Peyer's patch (tissue), 4 donors: ENCODE measurements around the gene BMPER. TPM values are rescaled to one million over a fixed set of nuclear protein-coding genes. Genes with fewer than 3 reads are reported as not detected.
A peak's percentile ranks its signal among the peaks of the same experiment; 100 is the strongest.

Experiments used
- DNase-seq, 3 donors: peaks; one replicate each; pipeline ENCODE4 v3.0.0-alpha.2; 2017 to 2019
- H3K27ac ChIP-seq, 4 donors: fragments of 200-600 bp; sonication (generic); one replicate each; pipeline ENCODE4 v1.5.1; 2016 to 2019
- H3K27me3 ChIP-seq, 2 donors: fragments of 200-600 bp; sonication (generic); one replicate each; pipeline ENCODE4 v1.5.1; 2019
- H3K36me3 ChIP-seq, 3 donors: fragments of 200-600 bp; sonication (generic); one replicate each; pipeline ENCODE4 v1.5.1; 2016 to 2019
- H3K4me1 ChIP-seq, 4 donors: fragments of 200-600 bp; sonication (generic); one replicate each; pipeline ENCODE4 v1.5.1; 2016 to 2019
- H3K4me3 ChIP-seq, 4 donors: fragments of 200-600 bp; sonication (generic); 1 replicate in 3 of 4; 2 replicates in 1 of 4; pipeline ENCODE4 v1.5.1; 2016 to 2019; ENCODE audit warnings: mild to moderate bottlenecking in 1 of 4
- H3K9me3 ChIP-seq, 4 donors: fragments of 200-600 bp; sonication (generic); one replicate each; pipeline ENCODE4 v1.5.1; 2016 to 2019; ENCODE audit warnings: mild to moderate bottlenecking in 1 of 4
- CTCF ChIP-seq, 6 experiments: fragments of 450-650 bp in 4 of 6; fragments of 200-600 bp in 2 of 6; sonication (generic) in 1 of 6; IDR thresholded peaks; one replicate each; pipeline ENCODE4 v1.5.1; 2017 to 2019; ENCODE audit warnings: antibody characterized with exemption in 6 of 6, mild to moderate bottlenecking in 3 of 6, moderate library complexity in 1 of 6
- POLR2A ChIP-seq, 2 donors: fragments of 450-650 bp; IDR thresholded peaks; one replicate each; pipeline ENCODE4 v1.5.1; 2017; ENCODE audit warnings: antibody characterized with exemption in 2 of 2, mild to moderate bottlenecking in 2 of 2, moderate library complexity in 2 of 2
- total RNA-seq, 4 donors: library from RNA; depleted of rRNA; stranded (reverse); fragments of >200 nt; gene quantifications; one replicate each; pipeline ENCODE4 v1.1.0, GENCODE V29; 2016

The BMPER gene
- total RNA-seq, 4 donors from 2014 or later: 4.0 to 50.3 (median 17.6) TPM

- Histone ChIP-seq H3K27me3 (no peaks in the 10 kb centered on the region), H3K4me1 (no peaks in the 10 kb centered on the region), H3K9me3 (no peaks in the 10 kb centered on the region), H3K27ac (no peak overlapping the region), H3K36me3 (no peaks in the 10 kb centered on the region), H3K4me3 (no peak overlapping the region)
- TF ChIP-seq CTCF (IDR thresholded peaks at IDR 0.05) (peak in 2 of 6 experiments; percentile 14 to 20), POLR2A (IDR thresholded peaks at IDR 0.05) (no peak)
- DNase-seq: no peak
Observed at GRCh38 chr7:33982425-33982786, 77.1 kb downstream of the BMPER start.

GRCh38 chr7:33986451-33986850 lies 81.1 kb downstream of the BMPER start:
- no peak for DNase-seq
- Histone ChIP-seq H3K27ac (no peak overlapping the region), H3K9me3 (no peaks in the 10 kb centered on the region), H3K27me3 (no peaks in the 10 kb centered on the region), H3K4me1 (no peaks in the 10 kb centered on the region), H3K4me3 (no peak overlapping the region), H3K36me3 (no peaks in the 10 kb centered on the region)
- TF ChIP-seq CTCF (IDR thresholded peaks at IDR 0.05) (no peak), POLR2A (IDR thresholded peaks at IDR 0.05) (no peak)

- Histone ChIP-seq H3K4me3 (no peak overlapping the region), H3K9me3 (no peaks in the 10 kb centered on the region), H3K4me1 (no peaks in the 10 kb centered on the region), H3K27me3 (no peaks in the 10 kb centered on the region), H3K27ac (no peak overlapping the region), H3K36me3 (no peaks in the 10 kb centered on the region)
- TF ChIP-seq CTCF (IDR thresholded peaks at IDR 0.05): no peak
- TF ChIP-seq POLR2A (IDR thresholded peaks at IDR 0.05): no peak
- no peak for DNase-seq
Observed at GRCh38 chr7:33986951-33987947, 81.9 kb downstream of the BMPER start.

GRCh38 chr7:33996899-33997298 lies 91.6 kb downstream of the BMPER start:
- no peak for DNase-seq
- H3K4me3 ChIP-seq: no peak overlapping the region
- no peak overlapping the region for H3K27ac ChIP-seq
- no peaks in the 10 kb centered on the region for H3K9me3 ChIP-seq
- no peaks in the 10 kb centered on the region for H3K27me3 ChIP-seq
- no peaks in the 10 kb centered on the region for H3K36me3 ChIP-seq
- TF ChIP-seq CTCF (IDR thresholded peaks at IDR 0.05) (no peak), POLR2A (IDR thresholded peaks at IDR 0.05) (no peak)
- no peaks in the 10 kb centered on the region for H3K4me1 ChIP-seq

- H3K36me3 ChIP-seq: no peaks in the 10 kb centered on the region
Observed at GRCh38 chr7:33998476-33998875, 93.1 kb downstream of the BMPER start.

More at GRCh38 chr7:33998476-33998875, 93.1 kb downstream of the BMPER start:
- Histone ChIP-seq H3K4me3 (no peak overlapping the region), H3K9me3 (no peaks in the 10 kb centered on the region), H3K4me1 (no peaks in the 10 kb centered on the region), H3K27me3 (no peaks in the 10 kb centered on the region), H3K27ac (no peak overlapping the region)
- TF ChIP-seq CTCF (IDR thresholded peaks at IDR 0.05) (no peak), POLR2A (IDR thresholded peaks at IDR 0.05) (no peak)
- DNase-seq: no peak
